ENCODE measurements around the gene PDZRN3. TPM values are rescaled to one million over a fixed set of nuclear protein-coding genes. Genes with fewer than 3 reads are reported as not detected.

Gene PDZRN3
- total and polyA plus RNA-seq, 8 donors = 20.0 to 88.6 (median 62.3) TPM

DNA sequence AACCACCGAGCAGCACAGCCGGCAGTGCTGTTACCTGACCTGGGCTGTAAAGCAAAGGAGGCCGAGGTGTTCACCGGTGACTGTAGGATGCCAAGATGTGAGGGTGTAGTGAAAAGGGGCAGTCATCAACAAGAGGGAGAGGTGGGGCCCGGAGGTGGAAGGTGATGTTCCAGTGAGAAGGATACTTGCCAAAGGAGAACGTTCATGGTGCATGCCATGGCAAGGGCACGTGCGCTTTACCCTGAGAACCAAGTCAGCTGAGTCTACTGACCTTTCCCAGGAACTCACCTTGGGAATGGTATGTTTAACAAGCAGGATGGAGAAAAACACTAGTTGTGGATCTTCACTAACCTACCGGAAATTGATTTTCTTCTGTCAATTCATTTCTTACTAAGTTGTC is 211.1 kb downstream of the PDZRN3 start:
- ATAC-seq = no peak
- TF ChIP-seq, protein P1, sequence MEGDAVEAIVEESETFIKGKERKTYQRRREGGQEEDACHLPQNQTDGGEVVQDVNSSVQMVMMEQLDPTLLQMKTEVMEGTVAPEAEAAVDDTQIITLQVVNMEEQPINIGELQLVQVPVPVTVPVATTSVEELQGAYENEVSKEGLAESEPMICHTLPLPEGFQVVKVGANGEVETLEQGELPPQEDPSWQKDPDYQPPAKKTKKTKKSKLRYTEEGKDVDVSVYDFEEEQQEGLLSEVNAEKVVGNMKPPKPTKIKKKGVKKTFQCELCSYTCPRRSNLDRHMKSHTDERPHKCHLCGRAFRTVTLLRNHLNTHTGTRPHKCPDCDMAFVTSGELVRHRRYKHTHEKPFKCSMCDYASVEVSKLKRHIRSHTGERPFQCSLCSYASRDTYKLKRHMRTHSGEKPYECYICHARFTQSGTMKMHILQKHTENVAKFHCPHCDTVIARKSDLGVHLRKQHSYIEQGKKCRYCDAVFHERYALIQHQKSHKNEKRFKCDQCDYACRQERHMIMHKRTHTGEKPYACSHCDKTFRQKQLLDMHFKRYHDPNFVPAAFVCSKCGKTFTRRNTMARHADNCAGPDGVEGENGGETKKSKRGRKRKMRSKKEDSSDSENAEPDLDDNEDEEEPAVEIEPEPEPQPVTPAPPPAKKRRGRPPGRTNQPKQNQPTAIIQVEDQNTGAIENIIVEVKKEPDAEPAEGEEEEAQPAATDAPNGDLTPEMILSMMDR (IDR thresholded peaks at IDR 0.05) = no peak
- Histone ChIP-seq H3K36me3 (no peaks in the 10 kb centered on the region), H3K27ac (no peak overlapping the region), H3K4me3 (no peak overlapping the region), H3K4me1 (no peaks in the 10 kb centered on the region), H3K9me3 (no peaks in the 10 kb centered on the region), H3K27me3 (no peaks in the 10 kb centered on the region)
- intact Hi-C loops (cut with DNase I) = no loop called here
- no peak for DNase-seq

DNA sequence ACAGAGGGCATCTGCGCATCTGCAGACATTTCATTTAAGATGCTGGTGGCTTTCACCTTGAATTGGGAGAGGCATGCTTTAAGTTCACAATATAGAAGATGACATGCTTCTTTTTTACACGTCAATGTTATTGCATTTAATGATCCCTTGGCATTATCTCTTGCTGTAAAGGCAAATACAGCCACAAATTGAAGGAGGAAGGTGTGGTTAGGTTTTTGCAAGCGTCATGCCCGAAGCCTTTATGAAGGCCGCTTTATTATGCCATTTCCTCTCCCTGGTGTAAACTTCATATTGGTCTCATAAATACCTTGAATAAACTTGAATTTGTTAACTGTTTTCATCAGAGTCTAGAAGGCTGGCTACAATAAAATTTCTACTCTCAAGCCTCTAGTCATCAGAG is 212.7 kb downstream of the PDZRN3 start:
- DNase-seq (no peak), ATAC-seq (no peak)
- H3K9me3 ChIP-seq = no peaks in the 10 kb centered on the region
- intact Hi-C loops (cut with DNase I) = no loop called here
- TF ChIP-seq, protein P1 (IDR thresholded peaks at IDR 0.05) = no peak
- H3K4me1 ChIP-seq = no peaks in the 10 kb centered on the region
- no peak overlapping the region for H3K27ac ChIP-seq
- no peak overlapping the region for H3K4me3 ChIP-seq
- H3K36me3 ChIP-seq = no peaks in the 10 kb centered on the region
- no peaks in the 10 kb centered on the region for H3K27me3 ChIP-seq

DNA sequence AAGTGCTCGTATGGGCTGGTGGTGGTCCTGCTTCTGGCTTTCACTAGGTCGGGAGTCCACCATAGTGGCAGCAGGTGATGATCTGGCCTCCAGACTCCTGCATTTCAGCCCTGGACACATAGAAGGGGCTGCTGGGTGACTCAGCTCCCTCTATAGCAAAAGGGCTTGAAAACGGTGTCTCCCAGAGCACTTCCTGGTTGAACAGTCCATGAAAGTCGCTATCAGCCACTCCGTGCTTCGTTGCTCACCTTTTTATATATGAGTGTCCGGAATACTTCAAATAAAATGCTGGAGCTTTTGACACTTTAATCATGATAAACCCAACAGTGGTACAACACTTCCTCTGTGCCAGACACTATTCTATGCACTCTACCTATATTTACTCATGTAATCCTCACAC is 213.2 kb downstream of the PDZRN3 start:
- Histone ChIP-seq H3K27me3 (no peaks in the 10 kb centered on the region), H3K4me1 (no peaks in the 10 kb centered on the region), H3K4me3 (no peak overlapping the region), H3K27ac (no peak overlapping the region), H3K36me3 (no peaks in the 10 kb centered on the region), H3K9me3 (no peaks in the 10 kb centered on the region)
- TF ChIP-seq, protein P1 (IDR thresholded peaks at IDR 0.05) = no peak
- DNase-seq (no peak), ATAC-seq (no peak)
- intact Hi-C loops (cut with DNase I) = no loop called here

DNA sequence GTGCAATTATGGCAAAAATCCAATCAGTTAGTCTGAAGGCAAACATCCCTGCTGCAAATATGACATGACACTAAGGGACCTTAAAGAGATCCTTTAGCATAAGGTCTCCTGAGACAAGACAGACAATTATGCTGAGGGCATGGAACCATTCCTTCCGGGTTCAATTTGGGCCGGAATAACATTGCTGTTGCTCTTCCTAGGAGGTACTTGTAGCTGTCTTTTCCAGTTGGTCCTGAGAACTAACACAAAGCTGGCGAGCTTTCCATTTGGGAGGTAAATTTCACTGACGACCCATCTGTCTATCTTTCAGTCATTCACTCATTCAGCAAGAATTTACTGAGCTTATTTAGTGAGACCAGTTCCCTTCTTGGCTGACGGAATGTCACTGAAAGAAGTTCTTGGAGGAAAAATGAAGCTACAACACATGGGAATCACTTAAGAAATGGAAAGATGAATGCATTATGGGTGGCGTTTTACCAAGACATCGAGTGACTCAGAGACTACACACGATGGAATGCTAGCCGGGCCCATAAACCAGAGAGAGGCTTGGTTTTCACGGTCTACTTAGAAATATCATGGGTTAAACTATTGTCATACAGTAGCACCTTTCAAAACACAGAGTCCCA is 215.5 kb downstream of the PDZRN3 start:
- Histone ChIP-seq H3K4me3 (no peak overlapping the region), H3K9me3 (no peaks in the 10 kb centered on the region), H3K4me1 (no peaks in the 10 kb centered on the region), H3K36me3 (no peaks in the 10 kb centered on the region), H3K27me3 (no peaks in the 10 kb centered on the region), H3K27ac (no peak overlapping the region)
- TF ChIP-seq, protein P1 (IDR thresholded peaks at IDR 0.05) = no peak
- intact Hi-C loops (cut with DNase I) = no loop called here
- ATAC-seq (no peak), DNase-seq (no peak)

DNA sequence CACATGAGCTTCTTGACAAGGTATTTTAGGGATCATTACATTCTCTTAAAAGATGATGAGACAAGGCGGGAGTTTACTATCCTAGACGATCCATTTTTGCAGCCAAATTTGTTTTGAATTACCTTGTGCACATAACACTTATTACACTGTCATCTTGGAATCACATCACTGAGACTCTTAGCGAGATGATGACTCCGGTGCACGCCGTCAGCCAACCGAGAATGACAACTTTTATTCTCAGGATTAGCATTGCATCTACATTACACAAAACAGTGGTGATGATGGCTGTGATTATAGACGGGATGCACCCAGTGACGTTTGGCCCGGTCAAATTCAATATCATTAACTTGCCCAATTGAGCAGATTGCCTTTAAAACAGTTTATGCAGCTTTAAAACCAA is 216.1 kb downstream of the PDZRN3 start:
- ATAC-seq (no peak), DNase-seq (no peak)
- Histone ChIP-seq H3K27ac (no peak overlapping the region), H3K4me1 (no peaks in the 10 kb centered on the region), H3K36me3 (no peaks in the 10 kb centered on the region), H3K27me3 (no peaks in the 10 kb centered on the region), H3K9me3 (no peaks in the 10 kb centered on the region), H3K4me3 (no peak overlapping the region)
- intact Hi-C loops (cut with DNase I) = no loop called here
- TF ChIP-seq, protein P1 (IDR thresholded peaks at IDR 0.05) = no peak

All from left lung (tissue), 10 donors.